CD4-positive, alpha-beta T cell (primary cell): Measurements from ENCODE around the gene HMSD. TPM values are rescaled to one million over a fixed set of nuclear protein-coding genes. Genes with fewer than 3 reads are reported as not detected.

Source experiments
- ATAC-seq: fragments of 200-7000 bp; cut with Tn5 transposase; one replicate; pipeline ENCODE4 v1.10.0; 2022; ENCODE audit warnings: mild to moderate bottlenecking; ENCODE audit not compliant: poor library complexity
- CTCF ChIA-PET: fragments of 350-600 bp; sonication (Branson Sonifier 250); formaldehyde crosslinking; loops from one replicate; lab custom pipeline; 2021; ENCODE audit warnings: antibody characterized with exemption, inconsistent platforms; lab: Charles Lee
- POLR2A ChIA-PET: fragments of 350-600 bp; sonication (Branson Sonifier 250); formaldehyde crosslinking; loops from one replicate; lab custom pipeline; 2021; ENCODE audit warnings: antibody characterized with exemption, inconsistent platforms; lab: Charles Lee
- DNase-seq, 14 experiments: peaks; one replicate each; pipeline ENCODE4 v3.0.0-alpha.2; 2013 to 2020; ENCODE audit warnings: mixed read lengths in 2 of 14
- H3K27ac ChIP-seq, 2 donors: one replicate each; pipeline versions ENCODE4 v1.5.1 to v1.7.0; 2013; ENCODE audit warnings: low read length in 2 of 2, low read depth in 1 of 2, mild to moderate bottlenecking in 1 of 2
- H3K27me3 ChIP-seq, 2 experiments: 1 replicate in 1 of 2; 2 replicates in 1 of 2; pipeline versions ENCODE4 v1.6.1 to v1.7.0; 2013; ENCODE audit warnings: low read length in 2 of 2, control low read depth in 1 of 2, mild to moderate bottlenecking in 1 of 2, moderate library complexity in 1 of 2; ENCODE audit not compliant: insufficient read depth in 2 of 2, control insufficient read depth in 1 of 2
- H3K36me3 ChIP-seq: one replicate; pipeline ENCODE4 v1.6.1; 2013; ENCODE audit warnings: low read length, control low read depth; ENCODE audit not compliant: insufficient read depth
- H3K4me1 ChIP-seq: one replicate; pipeline ENCODE4 v1.6.1; 2013; ENCODE audit warnings: low read length, control low read depth; ENCODE audit not compliant: insufficient read depth
- H3K4me3 ChIP-seq: one replicate; pipeline ENCODE4 v1.5.1; 2013; ENCODE audit warnings: mild to moderate bottlenecking, low read length, moderate library complexity
- H3K9me3 ChIP-seq, 2 experiments: 1 replicate in 1 of 2; 2 replicates in 1 of 2; pipeline versions ENCODE4 v1.6.1 to v1.7.0; 2013; ENCODE audit warnings: low read length in 2 of 2, mild to moderate bottlenecking in 2 of 2, control low read depth in 1 of 2, moderate library complexity in 1 of 2; ENCODE audit not compliant: control insufficient read depth in 1 of 2, insufficient read depth in 1 of 2
- H3K27ac Mint-ChIP-seq: one replicate; pipeline ENCODE4 v1.8.0; 2020; ENCODE audit warnings: mixed read lengths
- H3K27me3 Mint-ChIP-seq: one replicate; pipeline ENCODE4 v1.8.0; 2021; ENCODE audit warnings: mixed read lengths
- H3K36me3 Mint-ChIP-seq: one replicate; pipeline ENCODE4 v1.8.0; 2021; ENCODE audit warnings: low read depth, mixed read lengths
- H3K4me1 Mint-ChIP-seq: one replicate; pipeline ENCODE4 v1.8.0; 2021; ENCODE audit warnings: low read depth, mixed read lengths
- H3K4me3 Mint-ChIP-seq: one replicate; pipeline ENCODE4 v1.8.0; 2020; ENCODE audit warnings: mild to moderate bottlenecking, mixed read lengths
- H3K9me3 Mint-ChIP-seq: one replicate; pipeline ENCODE4 v1.8.0; 2020; ENCODE audit warnings: mixed read lengths
- intact Hi-C, 2 experiments: fragments of 100-400 bp; cut with DNase I in 1 of 2; cut with micrococcal nuclease in 1 of 2; formaldehyde crosslinking; loops; one replicate each; pipeline versions ENCODE4 v1.15.1 to v1.9.0; 2023 to 2025; cut with DNase I, micrococcal nuclease
- polyA plus RNA-seq, 2 donors: library from polyadenylated mRNA; unstranded; fragments of 120-200 nt; gene quantifications; one replicate each; pipeline ENCODE4 v1.2.1, GENCODE V29; 2013
- total RNA-seq, 174 experiments: library from RNA in 2 of 174; stranded (reverse) in 2 of 174; gene quantifications; one replicate each; pipeline ENCODE4 v1.2.3 and lab custom pipeline; 2021 to 2026
- TF ChIP-seq, protein P1 (sequence below): fragments of 200-600 bp; IDR thresholded peaks from one replicate; pipeline ENCODE4 v1.8.0; 2022; ENCODE audit warnings: antibody characterized with exemption, mild to moderate bottlenecking

The HMSD gene, protein sequence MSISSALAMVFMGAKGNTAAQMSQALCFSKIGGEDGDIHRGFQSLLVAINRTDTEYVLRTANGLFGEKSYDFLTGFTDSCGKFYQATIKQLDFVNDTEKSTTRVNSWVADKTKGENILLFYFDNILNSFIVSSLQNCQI
- not detected for total RNA-seq
- polyA plus RNA-seq (2013, experiment 1 of 2), result not detected
- 0.04 TPM for polyA plus RNA-seq (2013, experiment 2 of 2)
- total RNA-seq (lab: John Stamatoyannopoulos, UW), result 0 to 6.6 (median 0.40) reads per million in 172 experiments

DNA sequence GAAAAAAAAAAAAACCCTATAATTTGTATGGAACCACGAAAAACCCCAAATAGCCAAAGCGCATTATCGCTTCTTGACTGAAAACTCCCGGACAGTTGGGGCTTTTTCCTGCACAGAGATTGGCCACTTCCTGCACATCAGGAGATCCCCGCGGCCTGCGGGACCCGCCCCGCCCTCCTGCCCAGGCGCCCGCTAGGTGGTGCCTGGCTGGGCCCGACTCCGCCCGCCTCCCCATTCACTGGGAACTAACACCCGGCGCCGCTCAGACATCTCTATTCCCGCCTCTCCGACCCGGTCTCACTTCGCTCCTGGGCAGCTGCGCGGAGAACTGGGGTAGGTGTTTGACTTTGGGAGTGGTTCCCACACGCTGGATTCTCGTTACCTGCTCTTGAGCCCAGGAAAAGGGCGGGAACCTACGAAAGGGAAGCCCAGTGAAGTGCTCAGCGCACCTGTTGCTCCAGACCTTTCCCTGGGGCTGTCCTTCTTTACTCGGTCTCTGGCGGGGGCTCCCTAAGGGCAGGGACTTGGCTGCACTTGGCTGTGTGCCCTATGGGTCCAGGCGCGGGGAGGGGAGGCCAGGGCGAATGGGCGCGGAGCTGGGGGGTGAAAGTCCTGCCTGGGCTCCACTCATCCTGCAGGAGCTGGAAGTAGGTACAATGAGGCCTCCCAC lies at the start of gene HMSD:
TSS of gene HMSD (plus strand) at position 234 of the 670 bp plus-strand sequence. CDS start 4,155 bp downstream, outside the sequence.
- H3K4me1 Mint-ChIP-seq, result peaks cover 16% of the 10 kb centered on the region
- Histone ChIP-seq H3K36me3 (no peaks in the 10 kb centered on the region), H3K4me3 (peak within 1 kb of the TSS; percentile 48), H3K27me3 (peaks cover 1 to 4% of the 10 kb centered on the region in 2 experiments), H3K9me3 (no peaks in the 10 kb centered on the region), H3K4me1 (peaks cover 7% of the 10 kb centered on the region), H3K27ac (no peak within 1 kb of the TSS)
- TF ChIP-seq, protein P1, sequence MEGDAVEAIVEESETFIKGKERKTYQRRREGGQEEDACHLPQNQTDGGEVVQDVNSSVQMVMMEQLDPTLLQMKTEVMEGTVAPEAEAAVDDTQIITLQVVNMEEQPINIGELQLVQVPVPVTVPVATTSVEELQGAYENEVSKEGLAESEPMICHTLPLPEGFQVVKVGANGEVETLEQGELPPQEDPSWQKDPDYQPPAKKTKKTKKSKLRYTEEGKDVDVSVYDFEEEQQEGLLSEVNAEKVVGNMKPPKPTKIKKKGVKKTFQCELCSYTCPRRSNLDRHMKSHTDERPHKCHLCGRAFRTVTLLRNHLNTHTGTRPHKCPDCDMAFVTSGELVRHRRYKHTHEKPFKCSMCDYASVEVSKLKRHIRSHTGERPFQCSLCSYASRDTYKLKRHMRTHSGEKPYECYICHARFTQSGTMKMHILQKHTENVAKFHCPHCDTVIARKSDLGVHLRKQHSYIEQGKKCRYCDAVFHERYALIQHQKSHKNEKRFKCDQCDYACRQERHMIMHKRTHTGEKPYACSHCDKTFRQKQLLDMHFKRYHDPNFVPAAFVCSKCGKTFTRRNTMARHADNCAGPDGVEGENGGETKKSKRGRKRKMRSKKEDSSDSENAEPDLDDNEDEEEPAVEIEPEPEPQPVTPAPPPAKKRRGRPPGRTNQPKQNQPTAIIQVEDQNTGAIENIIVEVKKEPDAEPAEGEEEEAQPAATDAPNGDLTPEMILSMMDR, result peak; percentile 44
- POLR2A ChIA-PET, result no interaction called here
- H3K27me3 Mint-ChIP-seq, result peaks cover 38% of the 10 kb centered on the region
- H3K27ac Mint-ChIP-seq, result no peak within 1 kb of the TSS
- ATAC-seq (peak; percentile 80), DNase-seq (peak in 12 of 14 experiments; percentile 12 to 81 (median 38))
- H3K9me3 Mint-ChIP-seq, result no peaks in the 10 kb centered on the region
- no peaks in the 10 kb centered on the region for H3K36me3 Mint-ChIP-seq
- H3K4me3 Mint-ChIP-seq, result peak within 1 kb of the TSS; percentile 54
- intact Hi-C loops, result no loop called here
- CTCF ChIA-PET, result no interaction called here

DNA sequence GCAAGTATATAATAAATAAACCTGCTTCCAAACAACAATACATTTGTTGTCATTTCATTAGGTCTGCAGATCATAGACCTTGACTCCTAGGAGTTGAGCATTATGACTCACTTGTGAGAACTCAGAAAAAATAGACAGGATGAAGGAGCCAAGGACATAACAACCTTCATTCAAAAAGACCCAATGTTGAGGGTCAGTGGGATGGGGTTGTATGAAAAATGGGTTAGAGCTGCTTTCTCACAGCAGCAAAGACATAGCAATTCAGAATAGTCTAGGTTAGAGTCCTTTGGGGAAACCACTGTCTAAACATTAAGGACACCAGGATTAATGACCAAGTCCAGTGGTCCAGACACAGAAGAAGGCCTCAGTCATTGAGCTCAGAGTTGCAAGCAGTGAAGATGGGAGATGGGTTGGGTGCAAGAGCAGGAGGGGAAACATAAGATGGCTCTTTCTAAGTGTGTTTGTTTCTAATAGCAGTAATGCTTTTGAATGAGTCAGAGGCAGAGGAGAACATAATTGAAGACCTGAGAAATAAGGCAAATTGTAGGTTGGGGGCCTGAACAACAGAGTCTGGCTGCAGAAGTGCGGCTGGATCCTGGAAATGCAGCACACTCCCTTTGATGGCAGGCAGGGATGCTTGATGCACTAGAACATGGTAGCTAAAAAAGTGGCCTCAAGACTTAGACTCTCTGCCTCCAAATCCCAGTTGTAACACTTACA lies 45.1 kb upstream of the HMSD start:
- ChIA-PET CTCF (no interaction called here), POLR2A (no interaction called here)
- no peak overlapping the region for H3K4me3 ChIP-seq

DNA sequence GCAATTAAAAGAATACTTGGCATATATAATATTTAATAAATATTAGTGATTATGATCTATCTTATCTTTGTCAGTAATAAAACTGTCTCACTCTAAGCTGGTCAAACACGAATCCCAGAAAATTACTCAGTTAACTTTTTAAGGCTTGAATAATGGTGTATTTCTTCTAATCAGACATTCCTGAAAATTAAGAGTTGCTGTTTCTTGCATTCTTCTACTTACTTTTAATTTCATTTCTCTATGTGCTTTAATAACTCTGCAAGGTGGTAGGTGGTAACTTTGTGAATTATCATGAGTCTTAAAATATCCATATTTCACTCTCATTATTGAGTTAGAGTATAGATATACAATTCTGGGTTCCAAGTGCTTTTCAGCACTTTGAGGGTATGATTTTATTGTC lies 44.4 kb upstream of the HMSD start:
- H3K36me3 ChIP-seq, result no peaks in the 10 kb centered on the region
- H3K36me3 Mint-ChIP-seq, result no peaks in the 10 kb centered on the region
- H3K9me3 ChIP-seq, result no peaks in the 10 kb centered on the region
- H3K4me1 ChIP-seq, result no peaks in the 10 kb centered on the region
- H3K4me3 Mint-ChIP-seq, result no peak overlapping the region
- ChIA-PET CTCF (no interaction called here), POLR2A (no interaction called here)
- TF ChIP-seq, protein P1, result no peak
- no peak overlapping the region for H3K27ac Mint-ChIP-seq
- no peaks in the 10 kb centered on the region for H3K9me3 Mint-ChIP-seq
- no peak overlapping the region for H3K27ac ChIP-seq
- H3K27me3 Mint-ChIP-seq, result peaks cover 27% of the 10 kb centered on the region
- DNase-seq (no peak), ATAC-seq (no peak)
- H3K27me3 ChIP-seq, result no peaks in the 10 kb centered on the region
- H3K4me3 ChIP-seq, result no peak overlapping the region
- no peaks in the 10 kb centered on the region for H3K4me1 Mint-ChIP-seq
- intact Hi-C loops, result no loop called here

More for the DNA sequence above, 45.1 kb upstream of the HMSD start:
- DNase-seq (no peak), ATAC-seq (no peak)
- Histone ChIP-seq H3K36me3 (no peaks in the 10 kb centered on the region), H3K4me1 (no peaks in the 10 kb centered on the region), H3K27ac (no peak overlapping the region), H3K9me3 (no peaks in the 10 kb centered on the region), H3K27me3 (no peaks in the 10 kb centered on the region)
- Mint-ChIP-seq H3K4me1 (no peaks in the 10 kb centered on the region), H3K27ac (no peak overlapping the region), H3K36me3 (no peaks in the 10 kb centered on the region), H3K9me3 (no peaks in the 10 kb centered on the region), H3K27me3 (peaks cover 27% of the 10 kb centered on the region), H3K4me3 (no peak overlapping the region)
- intact Hi-C loops, result no loop called here
- TF ChIP-seq, protein P1, result no peak
